SK-N-SH treated with all-trans-retinoic acid at 6 μM for 48 hours (cell line): ENCODE results near the gene AXIN1.

Experiments
- ARNTL ChIP-seq: fragments of 450-650 bp; formaldehyde crosslinking; IDR thresholded peaks from 2 replicates; pipeline ENCODE4 v1.5.0; 2020; ENCODE audit warnings: low read depth, mild to moderate bottlenecking, moderate library complexity, borderline replicate concordance
- CSDC2 ChIP-seq: fragments of 250-450 bp; sonication (Bioruptor Pico); IDR thresholded peaks from 2 replicates; pipeline ENCODE4 v1.5.0; 2020; ENCODE audit warnings: mild to moderate bottlenecking, moderate library complexity
- GLIS3 ChIP-seq: fragments of 250-450 bp; sonication (Bioruptor Pico); IDR thresholded peaks from 2 replicates; pipeline ENCODE4 v1.5.0; 2020; ENCODE audit warnings: mild to moderate bottlenecking, moderate library complexity
- OSR1 ChIP-seq: fragments of 250-450 bp; sonication (Bioruptor Pico); IDR thresholded peaks from 2 replicates; pipeline ENCODE4 v1.8.0; 2022; ENCODE audit warnings: moderate library complexity, mild to moderate bottlenecking, inconsistent platforms
- POU6F1 ChIP-seq: fragments of 250-450 bp; sonication (Bioruptor Pico); IDR thresholded peaks from 2 replicates; pipeline ENCODE4 v1.8.0; 2021; ENCODE audit warnings: low read depth, mild to moderate bottlenecking, moderate library complexity, borderline replicate concordance
- PPARA ChIP-seq: fragments of 250-450 bp; sonication (Bioruptor Pico); IDR thresholded peaks from 2 replicates; pipeline ENCODE4 v1.5.0; 2020; ENCODE audit warnings: mild to moderate bottlenecking, borderline replicate concordance
- RARB ChIP-seq: fragments of 250-450 bp; sonication (Bioruptor Pico); IDR thresholded peaks from 2 replicates; pipeline ENCODE4 v1.8.0; 2021; ENCODE audit warnings: mild to moderate bottlenecking, moderate library complexity
- TSHZ2 ChIP-seq: fragments of 250-450 bp; sonication (Bioruptor Pico); IDR thresholded peaks from 2 replicates; pipeline ENCODE4 v1.5.0; 2020; ENCODE audit warnings: mild to moderate bottlenecking, moderate library complexity
- ZFP3 ChIP-seq: fragments of 250-450 bp; sonication (Bioruptor Pico); IDR thresholded peaks from 2 replicates; pipeline ENCODE4 v1.5.0; 2020; ENCODE audit warnings: mild to moderate bottlenecking, moderate library complexity
- ZFP30 ChIP-seq: fragments of 450-650 bp; formaldehyde crosslinking; IDR thresholded peaks from 2 replicates; pipeline ENCODE4 v1.5.0; 2022; ENCODE audit warnings: mild to moderate bottlenecking, moderate library complexity
- TF ChIP-seq, protein P1 (sequence below): fragments of 250-450 bp; sonication (Bioruptor Pico); IDR thresholded peaks from 2 replicates; pipeline ENCODE4 v1.5.1; 2021; ENCODE audit warnings: mild to moderate bottlenecking, moderate library complexity
- TF ChIP-seq, protein P2 (sequence below): fragments of 250-450 bp; sonication (Bioruptor Pico); IDR thresholded peaks from 2 replicates; pipeline ENCODE4 v1.8.0; 2020; ENCODE audit warnings: mild to moderate bottlenecking, moderate library complexity, borderline replicate concordance

GRCh38 chr16:373848-374615 is 21.5 kb upstream of the AXIN1 start:
- TF ChIP-seq ZFP30 (no peak), ZFP3 (CRISPR knock-in tag) (no peak), GLIS3 (CRISPR knock-in tag) (no peak), CSDC2 (CRISPR knock-in tag) (no peak), RARB (CRISPR knock-in tag) (no peak), ARNTL (CRISPR knock-in tag) (no peak), POU6F1 (CRISPR knock-in tag) (no peak), PPARA (CRISPR knock-in tag) (no peak), OSR1 (no peak), TSHZ2 (CRISPR knock-in tag) (no peak)
- TF ChIP-seq, protein P1, sequence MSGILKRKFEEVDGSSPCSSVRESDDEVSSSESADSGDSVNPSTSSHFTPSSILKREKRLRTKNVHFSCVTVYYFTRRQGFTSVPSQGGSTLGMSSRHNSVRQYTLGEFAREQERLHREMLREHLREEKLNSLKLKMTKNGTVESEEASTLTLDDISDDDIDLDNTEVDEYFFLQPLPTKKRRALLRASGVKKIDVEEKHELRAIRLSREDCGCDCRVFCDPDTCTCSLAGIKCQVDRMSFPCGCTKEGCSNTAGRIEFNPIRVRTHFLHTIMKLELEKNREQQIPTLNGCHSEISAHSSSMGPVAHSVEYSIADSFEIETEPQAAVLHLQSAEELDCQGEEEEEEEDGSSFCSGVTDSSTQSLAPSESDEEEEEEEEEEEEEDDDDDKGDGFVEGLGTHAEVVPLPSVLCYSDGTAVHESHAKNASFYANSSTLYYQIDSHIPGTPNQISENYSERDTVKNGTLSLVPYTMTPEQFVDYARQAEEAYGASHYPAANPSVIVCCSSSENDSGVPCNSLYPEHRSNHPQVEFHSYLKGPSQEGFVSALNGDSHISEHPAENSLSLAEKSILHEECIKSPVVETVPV (CRISPR knock-in tag), result no peak
- TF ChIP-seq, protein P2, sequence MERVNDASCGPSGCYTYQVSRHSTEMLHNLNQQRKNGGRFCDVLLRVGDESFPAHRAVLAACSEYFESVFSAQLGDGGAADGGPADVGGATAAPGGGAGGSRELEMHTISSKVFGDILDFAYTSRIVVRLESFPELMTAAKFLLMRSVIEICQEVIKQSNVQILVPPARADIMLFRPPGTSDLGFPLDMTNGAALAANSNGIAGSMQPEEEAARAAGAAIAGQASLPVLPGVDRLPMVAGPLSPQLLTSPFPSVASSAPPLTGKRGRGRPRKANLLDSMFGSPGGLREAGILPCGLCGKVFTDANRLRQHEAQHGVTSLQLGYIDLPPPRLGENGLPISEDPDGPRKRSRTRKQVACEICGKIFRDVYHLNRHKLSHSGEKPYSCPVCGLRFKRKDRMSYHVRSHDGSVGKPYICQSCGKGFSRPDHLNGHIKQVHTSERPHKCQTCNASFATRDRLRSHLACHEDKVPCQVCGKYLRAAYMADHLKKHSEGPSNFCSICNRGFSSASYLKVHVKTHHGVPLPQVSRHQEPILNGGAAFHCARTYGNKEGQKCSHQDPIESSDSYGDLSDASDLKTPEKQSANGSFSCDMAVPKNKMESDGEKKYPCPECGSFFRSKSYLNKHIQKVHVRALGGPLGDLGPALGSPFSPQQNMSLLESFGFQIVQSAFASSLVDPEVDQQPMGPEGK (CRISPR knock-in tag), result no peak
